ELF-1 (cell line): Measurements from ENCODE around the gene CAMK2A.

Source experiments
- DNase-seq: peaks from one replicate; pipeline ENCODE4 v3.0.0-alpha.2; 2016; ENCODE audit warnings: low read depth, low spot score

Gene CAMK2A

GRCh38 chr5:150279330-150280020 is 10.1 kb downstream of the CAMK2A start:
- DNase-seq = no peak

- DNase-seq = no peak
Observed at GRCh38 chr5:150278916-150279315, 10.7 kb downstream of the CAMK2A start.

GRCh38 chr5:150278046-150278730 is 11.4 kb downstream of the CAMK2A start:
- DNase-seq = no peak

- no peak for DNase-seq
Observed at GRCh38 chr5:150277043-150277442, 12.5 kb downstream of the CAMK2A start.

- no peak for DNase-seq
Observed at GRCh38 chr5:150274811-150275210, 14.8 kb downstream of the CAMK2A start.

DNA sequence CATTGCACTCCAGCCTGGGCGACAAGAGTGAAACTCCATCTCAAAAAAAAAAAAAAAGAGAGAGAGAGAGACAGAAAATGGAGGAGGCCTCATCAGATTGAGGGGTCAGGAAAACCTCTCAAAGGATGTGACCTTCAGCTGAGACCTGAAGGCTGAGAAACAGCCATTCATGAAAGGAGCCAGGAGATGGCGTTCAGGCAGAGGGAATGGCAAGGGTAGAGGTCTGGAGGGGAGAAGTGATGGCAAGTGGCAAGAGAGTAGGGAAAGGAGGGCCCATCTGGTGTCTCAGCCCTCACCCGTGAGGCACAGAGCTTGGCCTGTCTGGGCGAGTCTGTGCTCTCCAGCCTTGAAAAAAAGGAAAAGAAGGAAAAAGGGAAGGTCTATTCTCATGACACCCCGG is 17.0 kb downstream of the CAMK2A start:
- DNase-seq = peak; percentile 75

DNA sequence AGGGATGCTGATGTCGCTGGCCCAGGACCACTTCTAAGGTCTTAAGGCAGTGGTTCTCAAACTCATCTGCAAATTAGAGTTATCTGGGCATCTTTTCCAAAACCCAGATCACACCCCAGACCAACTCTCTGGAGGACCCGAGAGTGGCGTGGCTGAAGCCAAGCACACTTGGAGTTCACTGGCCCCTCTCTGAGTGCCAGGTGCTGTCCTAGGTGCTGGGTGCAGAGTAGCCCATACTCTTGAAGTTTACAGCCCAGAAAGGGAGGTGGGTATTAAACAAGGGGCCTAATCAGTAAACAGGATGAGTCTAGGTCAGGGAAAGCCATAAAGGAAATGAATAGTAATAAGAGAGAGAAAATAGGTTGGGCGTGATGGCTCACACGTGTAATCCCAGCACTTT is 17.6 kb downstream of the CAMK2A start:
- DNase-seq = no peak

DNA sequence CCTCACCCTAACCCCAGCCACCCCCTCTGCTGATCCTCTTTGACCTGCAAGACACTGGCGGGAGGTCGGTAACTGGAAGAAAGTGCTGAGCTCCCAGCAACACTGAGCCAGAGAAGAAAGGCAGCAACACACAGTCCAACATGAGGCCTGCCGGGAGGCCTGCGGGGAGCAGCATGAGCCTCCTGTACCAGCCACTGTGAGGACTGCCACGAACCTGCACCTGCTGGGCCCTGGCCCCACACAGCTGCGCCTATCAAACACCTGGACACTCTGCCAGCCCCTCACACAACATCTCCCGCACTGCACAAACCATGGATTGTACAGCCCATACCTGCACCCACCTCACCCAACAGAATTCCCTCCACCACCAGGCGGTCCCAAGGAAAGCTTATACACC is 18.3 kb downstream of the CAMK2A start:
- no peak for DNase-seq

- DNase-seq = peak; percentile 51
Observed at GRCh38 chr5:150270541-150271295, 18.9 kb downstream of the CAMK2A start.

- no peak for DNase-seq
Observed at GRCh38 chr5:150266871-150267291, 22.7 kb downstream of the CAMK2A start.

DNA sequence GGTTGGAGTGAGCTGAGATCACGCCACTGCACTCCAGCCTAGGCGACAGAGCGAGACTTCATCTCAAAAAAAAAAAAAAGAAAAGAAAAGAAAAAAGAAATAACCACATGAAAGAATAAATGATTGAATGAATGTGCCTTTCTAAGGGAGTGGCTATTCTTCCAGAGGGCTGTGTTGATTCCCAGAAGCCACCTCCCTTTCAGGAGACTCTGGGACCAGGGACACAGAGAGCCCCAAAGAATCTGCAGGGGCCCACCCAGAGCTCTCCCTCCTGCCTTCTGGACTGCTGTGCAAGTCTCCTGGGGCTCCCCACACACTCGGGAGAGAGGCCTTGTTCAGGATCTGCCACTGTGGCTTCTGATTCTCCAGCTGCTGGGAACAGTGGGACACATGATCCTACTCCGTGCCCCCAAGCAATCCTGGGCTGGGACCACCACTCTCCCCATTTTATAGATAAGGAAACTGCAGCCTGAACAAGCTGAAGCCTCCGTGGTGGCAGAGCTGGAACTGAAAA is 23.6 kb downstream of the CAMK2A start:
- no peak for DNase-seq

- DNase-seq = no peak
Observed at GRCh38 chr5:150264667-150265603, 24.6 kb downstream of the CAMK2A start.

- no peak for DNase-seq
Observed at GRCh38 chr5:150263801-150264621, 25.6 kb downstream of the CAMK2A start.

- no peak for DNase-seq
Observed at GRCh38 chr5:150263375-150263775, 26.2 kb downstream of the CAMK2A start.

DNA sequence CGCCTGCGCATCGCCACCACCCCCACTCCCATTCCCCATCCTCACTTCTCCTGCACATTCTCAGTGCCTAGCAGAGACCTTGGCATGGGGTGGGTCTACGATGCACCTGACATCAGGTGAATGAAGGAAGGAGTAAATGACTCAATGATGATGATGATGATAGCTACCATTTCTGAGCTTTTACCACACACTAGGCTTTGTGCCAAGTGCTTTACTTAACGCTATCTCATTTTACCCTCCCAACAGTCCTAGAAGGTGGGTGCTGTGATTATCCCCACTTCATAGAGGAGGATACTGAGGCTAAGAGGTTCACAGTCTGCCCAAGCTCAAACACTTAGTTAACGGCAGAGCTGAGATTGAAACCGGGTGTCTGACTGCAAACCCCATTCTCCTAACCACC is 27.1 kb downstream of the CAMK2A start:
- DNase-seq = no peak

- DNase-seq = no peak
Observed at GRCh38 chr5:150261231-150261630, 28.3 kb downstream of the CAMK2A start.

DNA sequence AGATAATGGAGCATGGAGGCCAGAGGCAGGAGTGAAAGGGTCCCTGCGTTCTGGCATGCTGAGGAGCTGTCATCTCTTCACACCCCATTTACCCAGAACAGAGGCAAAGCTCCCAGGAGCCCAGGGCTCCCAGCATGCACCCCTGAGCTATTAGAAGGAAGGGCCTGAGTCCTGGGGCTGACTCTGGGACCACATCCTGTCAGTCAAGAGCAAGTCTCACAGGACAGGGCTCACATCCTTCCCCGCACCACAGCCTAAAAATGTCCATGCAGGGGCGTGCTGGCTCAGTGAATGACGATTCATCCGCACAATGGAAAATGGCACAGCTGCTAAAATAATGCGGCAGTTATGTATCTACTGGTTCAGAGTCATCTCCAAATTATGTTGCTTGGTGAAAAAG is 31.4 kb downstream of the CAMK2A start:
- no peak for DNase-seq

DNA sequence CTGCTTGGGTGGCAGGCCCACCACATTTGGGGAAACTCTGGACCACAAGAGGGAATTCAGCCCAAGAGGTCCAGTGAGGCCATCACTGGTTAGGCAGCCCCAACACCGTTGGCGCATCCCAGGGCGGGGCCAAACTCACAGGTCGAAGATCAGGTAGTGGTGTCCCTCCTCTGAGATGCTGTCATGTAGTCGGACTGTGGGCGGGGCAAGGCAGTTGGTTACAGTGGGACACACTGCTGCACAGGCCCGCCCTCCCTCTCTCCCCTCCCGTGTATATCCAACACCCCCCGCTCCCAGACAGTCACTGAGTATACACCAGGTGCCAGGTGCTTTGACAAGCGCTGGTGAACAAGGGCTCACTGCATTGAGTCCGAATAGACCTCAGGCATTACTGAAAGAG is 32.1 kb downstream of the CAMK2A start:
- DNase-seq = no peak

DNA sequence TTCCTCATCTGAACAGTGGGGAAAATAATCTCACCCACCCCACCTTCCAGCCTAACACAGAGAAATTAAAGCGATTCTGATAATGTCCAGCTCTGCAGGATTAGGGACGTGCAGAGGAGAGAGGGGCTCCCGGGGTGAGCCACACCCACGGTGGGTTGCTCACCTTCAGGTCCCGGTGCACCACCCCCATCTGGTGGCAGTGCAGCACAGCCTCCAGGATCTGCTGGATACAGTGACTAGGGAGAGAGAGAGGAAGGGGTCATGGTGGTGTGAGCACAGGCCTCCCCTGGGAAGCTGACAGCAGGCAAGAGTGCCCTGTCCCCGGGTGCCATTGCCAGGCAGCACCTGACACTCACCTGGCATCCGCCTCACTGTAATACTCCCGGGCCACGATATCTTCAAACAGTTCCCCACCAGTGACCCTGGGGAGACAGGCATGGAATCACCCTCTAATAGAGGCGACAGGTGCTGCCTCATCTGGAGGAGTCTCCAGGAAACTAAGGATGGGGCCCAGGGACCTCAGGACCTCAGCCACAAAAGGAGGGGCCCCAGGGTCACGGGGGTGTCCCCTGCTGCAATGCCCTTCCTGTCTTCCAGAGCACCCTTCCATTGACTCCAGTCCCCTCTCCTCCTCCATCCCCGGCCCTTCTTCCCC is 33.0 kb downstream of the CAMK2A start:
- peak; percentile 68 for DNase-seq
